OCI-LY7 (cell line): ENCODE results near the gene UBTD1. TPM values are rescaled to one million over a fixed set of nuclear protein-coding genes. Genes with fewer than 3 reads are reported as not detected.

ENCODE experiments used
- BruUV-seq: library from RNA; stranded (reverse); fragments of 400-500 nt; replicated peaks from 2 replicates; lab custom pipeline; 2021; lab: Mats Ljungman, UMichigan
- CTCF ChIA-PET: fragments of 300-600 bp; sonication (Branson Sonifier 250); formaldehyde crosslinking; loops from one replicate; lab custom pipeline; 2022; ENCODE audit warnings: antibody characterized with exemption; ENCODE audit not compliant: unreplicated experiment; lab: Charles Lee
- POLR2A ChIA-PET: fragments of 300-600 bp; sonication (Branson Sonifier 250); formaldehyde crosslinking; loops from one replicate; lab custom pipeline; 2022; ENCODE audit warnings: antibody characterized with exemption; lab: Charles Lee
- DNase-seq: peaks from one replicate; pipeline ENCODE4 v3.0.0-alpha.2; 2015; ENCODE audit warnings: low spot score
- H2AFZ ChIP-seq: fragments of 200-600 bp; sonication (generic), shearing (Covaris generic); 2 replicates; pipeline ENCODE4 v1.6.1; 2014; ENCODE audit warnings: mild to moderate bottlenecking, antibody characterized with exemption, low read length, moderate library complexity
- H3K27ac ChIP-seq: fragments of 200-600 bp; sonication (generic); 2 replicates; pipeline ENCODE4 v1.5.1; 2014; ENCODE audit warnings: mixed run types, low read depth, mild to moderate bottlenecking, moderate library complexity, low read length, inconsistent platforms; ENCODE audit not compliant: poor library complexity, severe bottlenecking
- H3K36me3 ChIP-seq: fragments of 200-600 bp; sonication (generic); 2 replicates; pipeline ENCODE4 v1.6.1; 2014; ENCODE audit warnings: mild to moderate bottlenecking, antibody characterized with exemption, low read length, moderate library complexity, mixed read lengths; ENCODE audit not compliant: insufficient read depth
- H3K4me1 ChIP-seq: fragments of 200-600 bp; sonication (generic); 2 replicates; pipeline ENCODE4 v1.5.1; 2014; ENCODE audit warnings: mild to moderate bottlenecking, low read length; ENCODE audit not compliant: insufficient read depth, poor library complexity, severe bottlenecking
- H3K4me2 ChIP-seq: fragments of 200-600 bp; sonication (generic); 2 replicates; pipeline ENCODE4 v1.6.1; 2014; ENCODE audit warnings: mild to moderate bottlenecking, low read length
- H3K4me3 ChIP-seq: fragments of 200-600 bp; sonication (generic); 2 replicates; pipeline ENCODE4 v1.5.1; 2014; ENCODE audit warnings: mild to moderate bottlenecking, low read depth, low read length; ENCODE audit not compliant: poor library complexity, severe bottlenecking
- H3K79me2 ChIP-seq: fragments of 200-600 bp; sonication (generic); 2 replicates; pipeline ENCODE4 v1.6.1; 2016; ENCODE audit warnings: low read depth, mild to moderate bottlenecking, low read length, moderate library complexity, mixed read lengths; ENCODE audit not compliant: insufficient read depth
- H3K9me2 ChIP-seq: fragments of 200-600 bp; sonication (generic); 2 replicates; pipeline ENCODE4 v1.6.1; 2016; ENCODE audit warnings: mild to moderate bottlenecking, low read length, mixed read lengths; ENCODE audit not compliant: insufficient read depth
- H3K9me3 ChIP-seq: fragments of 200-600 bp; sonication (generic); 2 replicates; pipeline ENCODE4 v1.6.1; 2014; ENCODE audit warnings: mild to moderate bottlenecking, mixed run types, low read length, mixed read lengths
- H4K20me1 ChIP-seq: fragments of 200-600 bp; sonication (generic); 2 replicates; pipeline ENCODE4 v1.6.1; 2014; ENCODE audit warnings: mild to moderate bottlenecking, antibody characterized with exemption, low read length, moderate library complexity, mixed read lengths; ENCODE audit not compliant: insufficient read depth
- EZH2phosphoT487 ChIP-seq: fragments of 200-600 bp; sonication (generic); IDR thresholded peaks from 2 replicates; pipeline ENCODE4 v1.6.1; 2018; ENCODE audit warnings: low read depth, borderline replicate concordance, mild to moderate bottlenecking, mixed run types, antibody characterized with exemption, low read length, moderate library complexity, mixed read lengths
- intact Hi-C: fragments of 100-400 bp; cut with micrococcal nuclease; formaldehyde crosslinking; loops from one replicate; pipeline ENCODE4 v1.10.0; 2022; ENCODE audit not compliant: unreplicated experiment
- total RNA-seq, 2 experiments: library from RNA; depleted of rRNA in 1 of 2; stranded (reverse); fragments of >200 nt in 1 of 2; shearing (Covaris generic) in 1 of 2; gene quantifications; 2 replicates each; pipeline ENCODE4 v1.2.3, GENCODE V29; 2014 to 2022
- TF ChIP-seq, protein P1 (sequence below): fragments of 200-600 bp; sonication (generic); conservative IDR thresholded peaks from 2 replicates; pipeline ENCODE4 v1.5.1; 2014; ENCODE audit warnings: mild to moderate bottlenecking, antibody characterized with exemption, low read length, moderate library complexity, mixed read lengths

UBTD1 gene
- total RNA-seq, 2 experiments from 2014 or later, result 1.4 to 2.2 TPM

GRCh38 chr10:97538411-97538810 lies 39.7 kb downstream of the UBTD1 start:
- Histone ChIP-seq H3K4me2 (no peak overlapping the region), H2AFZ (no peak overlapping the region), H3K9me3 (no peaks in the 10 kb centered on the region), H3K79me2 (no peaks in the 10 kb centered on the region), H3K4me3 (no peak overlapping the region), H3K4me1 (no peaks in the 10 kb centered on the region), H3K27ac (no peak overlapping the region), H3K9me2 (no peaks in the 10 kb centered on the region), H3K36me3 (no peaks in the 10 kb centered on the region), H4K20me1 (no peaks in the 10 kb centered on the region)
- no peak for DNase-seq
- ChIA-PET CTCF (no interaction called here), POLR2A (interaction anchor here (0.5 to 0.7 kb wide), 4 partner anchors 16 to 170 kb away, joined by 3 read pairs; no protein-coding TSS in a partner anchor)
- intact Hi-C loops, result no loop called here
- no TSS peak for BruUV-seq
- no peak for TF ChIP-seq EZH2phosphoT487
- TF ChIP-seq, protein P1, sequence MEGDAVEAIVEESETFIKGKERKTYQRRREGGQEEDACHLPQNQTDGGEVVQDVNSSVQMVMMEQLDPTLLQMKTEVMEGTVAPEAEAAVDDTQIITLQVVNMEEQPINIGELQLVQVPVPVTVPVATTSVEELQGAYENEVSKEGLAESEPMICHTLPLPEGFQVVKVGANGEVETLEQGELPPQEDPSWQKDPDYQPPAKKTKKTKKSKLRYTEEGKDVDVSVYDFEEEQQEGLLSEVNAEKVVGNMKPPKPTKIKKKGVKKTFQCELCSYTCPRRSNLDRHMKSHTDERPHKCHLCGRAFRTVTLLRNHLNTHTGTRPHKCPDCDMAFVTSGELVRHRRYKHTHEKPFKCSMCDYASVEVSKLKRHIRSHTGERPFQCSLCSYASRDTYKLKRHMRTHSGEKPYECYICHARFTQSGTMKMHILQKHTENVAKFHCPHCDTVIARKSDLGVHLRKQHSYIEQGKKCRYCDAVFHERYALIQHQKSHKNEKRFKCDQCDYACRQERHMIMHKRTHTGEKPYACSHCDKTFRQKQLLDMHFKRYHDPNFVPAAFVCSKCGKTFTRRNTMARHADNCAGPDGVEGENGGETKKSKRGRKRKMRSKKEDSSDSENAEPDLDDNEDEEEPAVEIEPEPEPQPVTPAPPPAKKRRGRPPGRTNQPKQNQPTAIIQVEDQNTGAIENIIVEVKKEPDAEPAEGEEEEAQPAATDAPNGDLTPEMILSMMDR, result no peak

DNA sequence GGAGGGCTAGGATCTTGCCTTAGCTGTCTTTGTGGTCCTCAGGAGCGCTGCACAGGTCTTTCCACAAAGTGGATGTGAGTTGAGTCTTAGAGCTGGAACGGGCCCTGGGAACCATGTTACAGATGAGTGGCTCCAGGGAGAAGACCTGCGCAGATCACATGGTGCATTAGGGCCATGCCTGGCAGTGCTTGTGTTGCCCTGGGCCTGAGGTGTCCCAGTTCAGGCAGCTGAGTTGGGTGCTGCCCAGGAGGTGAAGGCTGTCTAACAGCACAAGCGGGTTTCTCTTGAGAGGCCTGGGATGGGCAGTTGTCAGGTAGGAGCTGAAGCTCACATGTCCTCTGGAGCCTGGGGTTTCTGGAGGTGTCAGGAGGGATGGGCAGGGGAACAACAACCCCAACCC lies 40.1 kb downstream of the UBTD1 start:
- ChIA-PET CTCF (no interaction called here), POLR2A (interaction anchor here (0.6 to 0.7 kb wide), 3 partner anchors 15 to 170 kb away, joined by 3 read pairs; no protein-coding TSS in a partner anchor)
- Histone ChIP-seq H3K9me2 (no peaks in the 10 kb centered on the region), H4K20me1 (no peaks in the 10 kb centered on the region), H3K4me1 (no peaks in the 10 kb centered on the region), H3K79me2 (no peaks in the 10 kb centered on the region), H2AFZ (no peak overlapping the region), H3K27ac (no peak overlapping the region), H3K4me2 (no peak overlapping the region), H3K36me3 (no peaks in the 10 kb centered on the region), H3K4me3 (no peak overlapping the region), H3K9me3 (no peaks in the 10 kb centered on the region)
- TF ChIP-seq, protein P1, result no peak
- no peak for TF ChIP-seq EZH2phosphoT487
- intact Hi-C loops, result no loop called here
- no peak for DNase-seq
- no TSS peak for BruUV-seq

GRCh38 chr10:97539523-97540200 lies 40.9 kb downstream of the UBTD1 start:
- Histone ChIP-seq H2AFZ (no peak overlapping the region), H3K9me2 (no peaks in the 10 kb centered on the region), H3K4me1 (no peaks in the 10 kb centered on the region), H3K4me2 (no peak overlapping the region), H3K27ac (no peak overlapping the region), H3K79me2 (no peaks in the 10 kb centered on the region), H3K9me3 (no peaks in the 10 kb centered on the region), H3K4me3 (no peak overlapping the region), H3K36me3 (no peaks in the 10 kb centered on the region), H4K20me1 (no peaks in the 10 kb centered on the region)
- BruUV-seq, result no TSS peak
- no peak for DNase-seq
- TF ChIP-seq, protein P1, result no peak
- TF ChIP-seq EZH2phosphoT487, result no peak
- ChIA-PET CTCF (interaction anchor here (0.7 kb wide), 1 partner anchor 14 kb away, joined by 3 read pairs; no protein-coding TSS in a partner anchor), POLR2A (interaction anchor here (1.4 kb wide), 1 partner anchor 72 kb away, joined by 4 read pairs; no protein-coding TSS in a partner anchor)
- intact Hi-C loops, result no loop called here
